HFFc6 (cell line): ENCODE data around the gene DPP7. TPM values are rescaled to one million over a fixed set of nuclear protein-coding genes. Genes with fewer than 3 reads are reported as not detected.

Experiments
- DNase-seq: peaks from one replicate; pipeline ENCODE4 v3.0.0-alpha.2; 2018
- H3K27ac Mint-ChIP-seq: 2 replicates; pipeline ENCODE4 v1.8.0; 2020; ENCODE audit warnings: mild to moderate bottlenecking, mixed read lengths
- H3K27me3 Mint-ChIP-seq: 2 replicates; pipeline ENCODE4 v1.8.0; 2021; ENCODE audit warnings: mild to moderate bottlenecking, moderate library complexity, mixed read lengths; ENCODE audit not compliant: insufficient read depth
- H3K36me3 Mint-ChIP-seq: 2 replicates; pipeline ENCODE4 v1.8.0; 2021; ENCODE audit warnings: low read depth, mixed read lengths
- H3K4me1 Mint-ChIP-seq: 2 replicates; pipeline ENCODE4 v1.8.0; 2020; ENCODE audit warnings: low read depth, mixed read lengths
- H3K4me3 Mint-ChIP-seq: 2 replicates; pipeline ENCODE4 v1.8.0; 2020; ENCODE audit warnings: mild to moderate bottlenecking, moderate library complexity, mixed read lengths
- H3K9me3 Mint-ChIP-seq: 2 replicates; pipeline ENCODE4 v1.8.0; 2020; ENCODE audit warnings: mild to moderate bottlenecking, mixed read lengths
- CTCF ChIP-seq: fragments of 200-600 bp; sonication (generic); IDR thresholded peaks from 2 replicates; pipeline ENCODE4 v1.5.0; 2021; ENCODE audit warnings: antibody characterized with exemption, mild to moderate bottlenecking
- total RNA-seq, 6 experiments: library from RNA; stranded (reverse); fragmentation: NEBNext Ultra II Directional; extraction: Animal tissue kit (Norgen Biotek cat#: 25700); gene quantifications; 2 replicates in 1 of 6; 3 replicates in 5 of 6; pipeline ENCODE4 v1.2.3, GENCODE V29; 2021

DPP7 gene
- total RNA-seq, 6 experiments from 2014 or later, result 47.5 to 90.2 (median 51.1) TPM

GRCh38 chr9:137116027-137116507 lies 1.5 kb upstream of the DPP7 start:
- H3K9me3 Mint-ChIP-seq, result no peaks in the 10 kb centered on the region
- TF ChIP-seq CTCF, result no peak
- H3K27me3 Mint-ChIP-seq, result no peaks in the 10 kb centered on the region; the same call in 1 of the 2 replicates
- no peak for DNase-seq
- H3K4me1 Mint-ChIP-seq, result no peaks in the 10 kb centered on the region
- H3K36me3 Mint-ChIP-seq, result no peaks in the 10 kb centered on the region
- no peak overlapping the region for H3K27ac Mint-ChIP-seq
- H3K4me3 Mint-ChIP-seq, result no peak overlapping the region

DNA sequence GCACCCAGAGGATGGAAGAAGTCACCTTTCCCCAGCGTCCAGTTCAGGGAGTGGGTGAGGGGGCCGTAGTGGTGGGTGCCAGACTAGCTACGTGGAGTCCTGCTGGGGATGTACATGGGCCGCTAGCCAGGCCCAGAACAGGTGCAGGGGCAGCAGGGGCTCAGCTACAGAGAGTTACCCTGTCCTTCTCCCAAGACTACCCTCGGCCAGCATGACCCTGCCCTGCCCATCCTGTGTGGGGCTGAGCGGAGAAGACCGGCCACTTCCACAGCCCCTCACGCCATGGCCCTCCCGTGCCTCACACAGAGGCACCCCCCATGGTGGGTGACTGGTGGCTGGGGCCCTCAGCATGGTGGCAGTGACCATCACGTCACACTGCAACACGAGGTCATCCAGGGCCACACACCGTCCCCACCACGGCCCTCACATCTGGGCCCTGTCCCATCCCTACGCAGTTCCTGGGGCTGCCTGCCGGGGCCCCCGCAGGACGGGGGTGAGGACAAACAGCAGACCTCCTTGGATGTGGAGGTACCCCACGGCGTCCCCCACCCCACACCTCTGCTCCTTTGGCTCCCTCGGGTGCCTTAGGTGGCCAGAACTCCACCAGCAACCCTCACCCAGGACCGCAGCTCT lies 977 bp upstream of the DPP7 start:
- no peaks in the 10 kb centered on the region for H3K4me1 Mint-ChIP-seq
- H3K36me3 Mint-ChIP-seq, result no peaks in the 10 kb centered on the region
- H3K4me3 Mint-ChIP-seq, result no peak overlapping the region
- TF ChIP-seq CTCF, result peak; percentile 22; the same call in 1 of the 2 replicates
- no peaks in the 10 kb centered on the region; the same call in 1 of the 2 replicates for H3K27me3 Mint-ChIP-seq
- no peak overlapping the region for H3K27ac Mint-ChIP-seq
- no peak for DNase-seq
- H3K9me3 Mint-ChIP-seq, result no peaks in the 10 kb centered on the region

- no peaks in the 10 kb centered on the region for H3K9me3 Mint-ChIP-seq
- no peak overlapping the region for H3K27ac Mint-ChIP-seq
- DNase-seq, result no peak
- H3K4me1 Mint-ChIP-seq, result no peaks in the 10 kb centered on the region
- TF ChIP-seq CTCF, result no peak
- no peaks in the 10 kb centered on the region; the same call in 1 of the 2 replicates for H3K36me3 Mint-ChIP-seq
- H3K4me3 Mint-ChIP-seq, result peak overlapping the region; percentile 43; the same call in 1 of the 2 replicates
- H3K27me3 Mint-ChIP-seq, result no peaks in the 10 kb centered on the region; the same call in 1 of the 2 replicates
Measured at GRCh38 chr9:137114220-137114612, 317 bp downstream of the DPP7 start.

GRCh38 chr9:137113385-137114159 lies 961 bp downstream of the DPP7 start:
- no peaks in the 10 kb centered on the region for H3K4me1 Mint-ChIP-seq
- TF ChIP-seq CTCF, result peak; percentile 22; the same call in 1 of the 2 replicates
- H3K36me3 Mint-ChIP-seq, result no peaks in the 10 kb centered on the region; the same call in 1 of the 2 replicates
- no peak overlapping the region for H3K27ac Mint-ChIP-seq
- DNase-seq, result no peak
- H3K4me3 Mint-ChIP-seq, result peak overlapping the region; percentile 53
- H3K9me3 Mint-ChIP-seq, result no peaks in the 10 kb centered on the region
- H3K27me3 Mint-ChIP-seq, result no peaks in the 10 kb centered on the region; the same call in 1 of the 2 replicates

DNA sequence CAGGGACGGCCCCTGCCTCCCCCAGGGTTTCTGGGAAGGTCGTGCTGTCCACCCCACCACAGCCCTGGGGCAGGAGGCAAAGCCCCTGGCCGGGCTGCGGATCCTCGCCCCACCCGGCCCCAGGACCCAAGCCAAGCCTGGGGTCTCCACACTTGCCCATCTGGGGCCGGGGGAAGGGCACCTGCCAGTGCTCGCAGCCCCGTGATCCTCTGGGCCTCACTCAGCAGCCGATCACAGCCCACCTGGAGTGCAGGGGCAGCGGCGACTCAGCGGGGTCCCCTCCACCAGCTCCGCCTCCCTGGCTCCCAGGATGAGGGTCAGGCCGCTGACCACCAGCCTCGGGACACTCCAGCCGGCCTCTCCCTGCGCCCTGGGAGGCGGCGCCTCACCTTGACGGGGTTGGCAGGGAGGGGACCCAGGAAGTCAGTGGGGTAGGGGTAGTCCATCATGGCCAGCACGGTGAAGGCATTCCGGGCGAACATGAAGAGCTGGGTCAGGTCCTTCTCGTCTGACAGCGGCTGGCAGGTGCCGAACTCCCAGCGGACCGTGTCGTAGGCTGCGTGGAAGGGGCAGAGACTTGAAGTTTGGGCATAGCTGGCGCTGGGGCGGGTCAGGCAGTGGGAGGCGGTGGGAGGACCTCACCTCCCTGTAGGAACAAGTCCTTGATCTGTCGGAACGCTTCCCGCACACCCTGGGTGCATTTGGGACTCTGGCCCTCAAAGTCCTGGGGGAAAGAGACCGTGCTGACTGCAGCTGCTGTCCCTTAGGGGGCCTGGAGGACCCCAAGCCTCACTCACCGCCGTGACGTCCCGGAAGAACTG lies 1.8 kb downstream of the DPP7 start:
- Mint-ChIP-seq H3K27me3 (no peaks in the 10 kb centered on the region; the same call in 1 of the 2 replicates), H3K4me3 (peak overlapping the region; percentile 53; the same call in 1 of the 2 replicates), H3K9me3 (no peaks in the 10 kb centered on the region), H3K4me1 (no peaks in the 10 kb centered on the region), H3K36me3 (no peaks in the 10 kb centered on the region; the same call in 1 of the 2 replicates), H3K27ac (no peak overlapping the region)
- no peak for TF ChIP-seq CTCF
- no peak for DNase-seq
